CD14-positive monocyte (primary cell): ENCODE results near the gene MUC5B. TPM values are rescaled to one million over a fixed set of nuclear protein-coding genes. Genes with fewer than 3 reads are reported as not detected.

Source experiments
- DNase-seq, 3 donors: peaks; one replicate each; pipeline ENCODE4 v3.0.0-alpha.2; 2011 to 2022
- H2AFZ ChIP-seq: 2 replicates; pipeline ENCODE4 v1.6.0; 2012; ENCODE audit warnings: mild to moderate bottlenecking, low read depth, low read length, inconsistent platforms; ENCODE audit not compliant: insufficient read depth, poor library complexity, severe bottlenecking
- H3K27ac ChIP-seq, 2 donors: 1 replicate in 1 of 2; 2 replicates in 1 of 2; pipeline ENCODE4 v1.5.1; 2012 to 2013; ENCODE audit warnings: low read length in 2 of 2, control low read depth in 1 of 2, inconsistent platforms in 1 of 2, low read depth in 1 of 2, mild to moderate bottlenecking in 1 of 2
- H3K27me3 ChIP-seq, 2 donors: one replicate each; pipeline versions ENCODE4 v1.6.0 to v1.6.1; 2011 to 2013; ENCODE audit warnings: low read length in 2 of 2; ENCODE audit not compliant: control insufficient read depth in 2 of 2, insufficient read depth in 2 of 2
- H3K36me3 ChIP-seq, 2 donors: replicated peaks in 1 of 2; 1 replicate in 1 of 2; 2 replicates in 1 of 2; pipeline versions ENCODE4 v1.5.1 to v1.6.1; 2012 to 2013; ENCODE audit warnings: low read length in 2 of 2, control low read depth in 1 of 2, inconsistent platforms in 1 of 2, mild to moderate bottlenecking in 1 of 2; ENCODE audit not compliant: insufficient read depth in 2 of 2, control insufficient read depth in 1 of 2
- H3K4me1 ChIP-seq, 2 donors: 1 replicate in 1 of 2; 2 replicates in 1 of 2; pipeline versions ENCODE4 v1.5.1 to v1.6.1; 2012 to 2013; ENCODE audit warnings: low read length in 2 of 2, control low read depth in 1 of 2, inconsistent platforms in 1 of 2, mild to moderate bottlenecking in 1 of 2, moderate library complexity in 1 of 2; ENCODE audit not compliant: insufficient read depth in 2 of 2, control insufficient read depth in 1 of 2
- H3K4me2 ChIP-seq: replicated peaks from 2 replicates; pipeline ENCODE3; 2012; ENCODE audit warnings: low read length, moderate library complexity, mild to moderate bottlenecking; ENCODE audit not compliant: poor library complexity, severe bottlenecking; ENCODE audit errors: extremely low read depth
- H3K4me3 ChIP-seq, 3 experiments: fragments of 200-600 bp in 1 of 3; sonication (generic) in 1 of 3; replicated peaks in 1 of 3; 1 replicate in 2 of 3; 2 replicates in 1 of 3; pipeline ENCODE4 v1.5.1; 2011 to 2013; ENCODE audit warnings: low read length in 3 of 3, mild to moderate bottlenecking in 3 of 3, control low read depth in 2 of 3, low read depth in 2 of 3, inconsistent platforms in 1 of 3, moderate library complexity in 1 of 3
- H3K79me2 ChIP-seq: 2 replicates; pipeline ENCODE4 v1.6.0; 2012; ENCODE audit warnings: mild to moderate bottlenecking, control low read depth, inconsistent platforms, low read length, moderate library complexity; ENCODE audit not compliant: insufficient read depth
- H3K9ac ChIP-seq: 2 replicates; pipeline ENCODE4 v1.6.0; 2017; ENCODE audit warnings: low read length, mild to moderate bottlenecking; ENCODE audit not compliant: insufficient read depth, poor library complexity, severe bottlenecking
- H3K9me3 ChIP-seq, 2 donors: replicated peaks in 1 of 2; 1 replicate in 1 of 2; 2 replicates in 1 of 2; pipeline versions ENCODE4 v1.5.1 to v1.6.1; 2012 to 2013; ENCODE audit warnings: low read length in 2 of 2, control low read depth in 1 of 2; ENCODE audit not compliant: control insufficient read depth in 1 of 2, insufficient read depth in 1 of 2
- H4K20me1 ChIP-seq: 2 replicates; pipeline ENCODE4 v1.6.0; 2012; ENCODE audit warnings: mild to moderate bottlenecking, low read length, control low read depth, moderate library complexity; ENCODE audit not compliant: insufficient read depth
- H3K27ac Mint-ChIP-seq, 7 donors: one replicate each; pipeline ENCODE4 v1.8.0; 2020; ENCODE audit warnings: mild to moderate bottlenecking in 7 of 7, mixed read lengths in 7 of 7, moderate library complexity in 6 of 7, inconsistent platforms in 2 of 7
- H3K27me3 Mint-ChIP-seq, 3 donors: one replicate each; pipeline ENCODE4 v1.8.0; 2021 to 2022; ENCODE audit warnings: low read depth in 3 of 3, mild to moderate bottlenecking in 3 of 3, mixed read lengths in 3 of 3, moderate library complexity in 3 of 3, inconsistent platforms in 1 of 3
- H3K36me3 Mint-ChIP-seq, 2 donors: one replicate each; pipeline ENCODE4 v1.8.0; 2020; ENCODE audit warnings: mixed read lengths in 2 of 2, inconsistent platforms in 1 of 2, mild to moderate bottlenecking in 1 of 2
- H3K4me1 Mint-ChIP-seq: one replicate; pipeline ENCODE4 v1.8.0; 2020; ENCODE audit warnings: mild to moderate bottlenecking, mixed read lengths
- H3K4me3 Mint-ChIP-seq, 2 donors: one replicate each; pipeline ENCODE4 v1.8.0; 2020; ENCODE audit warnings: mild to moderate bottlenecking in 2 of 2, mixed read lengths in 2 of 2, moderate library complexity in 1 of 2
- H3K9me3 Mint-ChIP-seq, 7 donors: one replicate each; pipeline ENCODE4 v1.8.0; 2020 to 2022; ENCODE audit warnings: mixed read lengths in 7 of 7, mild to moderate bottlenecking in 6 of 7, moderate library complexity in 6 of 7, inconsistent platforms in 2 of 7
- CTCF ChIP-seq: fragments of 200-600 bp; IDR thresholded peaks from one replicate; pipeline ENCODE4 v1.8.0; 2022; ENCODE audit warnings: antibody characterized with exemption, mild to moderate bottlenecking
- WGBS: methylation state at CpG from one replicate; pipeline ENCODE4 v1.1.5; 2013; ENCODE audit warnings: missing lambda C conversion rate; ENCODE audit not compliant: insufficient coverage; 5-methylcytosine and 5-hydroxymethylcytosine counted together
- intact Hi-C, 2 donors: fragments of 100-400 bp; cut with micrococcal nuclease; formaldehyde crosslinking; loops; one replicate each; pipeline versions ENCODE4 v1.15.0 to v1.15.1; 2023
- polyA plus RNA-seq, 3 donors: library from polyadenylated mRNA; depleted of rRNA in 1 of 3; unstranded in 2 of 3; stranded (reverse) in 1 of 3; fragments of 300-500 nt in 2 of 3; fragments of >200 nt in 1 of 3; fragmentation: Illumina TruSeq in 2 of 3; gene quantifications; 1 replicate in 2 of 3; 2 replicates in 1 of 3; pipeline ENCODE4 v1.2.3, GENCODE V29; 2012 to 2021

MUC5B gene
- polyA plus RNA-seq, 3 donors, result not detected

- 94% methylated on average over 28 of the region's 41 CpGs for WGBS
- no peak for DNase-seq
- H3K4me1 ChIP-seq, result no peaks in the 10 kb centered on the region
- Mint-ChIP-seq H3K4me1 (no peaks in the 10 kb centered on the region), H3K9me3 (peaks cover 0 to 25% (median 6%) of the 10 kb centered on the region in 7 donors), H3K27ac (no peak overlapping the region), H3K27me3 (peaks cover 2 to 6% (median 4%) of the 10 kb centered on the region in 3 donors), H3K4me3 (no peak overlapping the region), H3K36me3 (no peaks in the 10 kb centered on the region)
- TF ChIP-seq CTCF, result no peak
- H3K4me2 ChIP-seq, result no peak overlapping the region
- intact Hi-C loops, result no loop called here
- peaks cover 0 to 26% of the 10 kb centered on the region in 2 donors for H3K9me3 ChIP-seq
- H3K27ac ChIP-seq, result no peak overlapping the region
- H3K36me3 ChIP-seq, result no peaks in the 10 kb centered on the region
- no peak overlapping the region for H3K4me3 ChIP-seq
- no peak overlapping the region for H3K9ac ChIP-seq
- no peak overlapping the region for H2AFZ ChIP-seq
- H3K27me3 ChIP-seq, result no peaks in the 10 kb centered on the region
- no peaks in the 10 kb centered on the region for H4K20me1 ChIP-seq
- no peaks in the 10 kb centered on the region for H3K79me2 ChIP-seq
Measured at GRCh38 chr11:1195682-1196515, 27.0 kb upstream of the MUC5B start.

GRCh38 chr11:1196516-1197391, 26.1 kb upstream of the MUC5B start:
- H3K4me1 ChIP-seq, result no peaks in the 10 kb centered on the region
- no peaks in the 10 kb centered on the region for H3K27me3 ChIP-seq
- peaks cover 0 to 25% (median 6%) of the 10 kb centered on the region in 7 donors for H3K9me3 Mint-ChIP-seq
- DNase-seq, result no peak
- H3K27ac Mint-ChIP-seq, result no peak overlapping the region
- no peaks in the 10 kb centered on the region for H3K79me2 ChIP-seq
- no peaks in the 10 kb centered on the region for H4K20me1 ChIP-seq
- no peak overlapping the region for H3K9ac ChIP-seq
- H3K4me1 Mint-ChIP-seq, result no peaks in the 10 kb centered on the region
- H3K4me3 ChIP-seq, result no peak overlapping the region
- no peak overlapping the region for H3K4me3 Mint-ChIP-seq
- no peaks in the 10 kb centered on the region for H3K36me3 Mint-ChIP-seq
- H3K27ac ChIP-seq, result no peak overlapping the region
- peaks cover 2 to 6% (median 4%) of the 10 kb centered on the region in 3 donors for H3K27me3 Mint-ChIP-seq
- WGBS, result 76% methylated on average over 17 of the region's 28 CpGs
- H3K36me3 ChIP-seq, result no peaks in the 10 kb centered on the region
- no peak for TF ChIP-seq CTCF
- peaks cover 0 to 25% of the 10 kb centered on the region in 2 donors for H3K9me3 ChIP-seq
- intact Hi-C loops, result no loop called here
- H2AFZ ChIP-seq, result no peak overlapping the region
- H3K4me2 ChIP-seq, result no peak overlapping the region
